Esophagus squamous epithelium (tissue), 5 donors: ENCODE results near the gene GXYLT1. TPM values are rescaled to one million over a fixed set of nuclear protein-coding genes. Genes with fewer than 3 reads are reported as not detected.

Source experiments
- DNase-seq: peaks from one replicate; lab custom pipeline; 2025; lab: John Stamatoyannopoulos, UW
- H3K27ac ChIP-seq, 4 donors: fragments of 200-600 bp; sonication (generic); one replicate each; pipeline ENCODE4 v1.5.1; 2016 to 2019; ENCODE audit warnings: mild to moderate bottlenecking in 1 of 4
- H3K27me3 ChIP-seq, 4 donors: fragments of 200-600 bp; sonication (generic); 1 replicate in 3 of 4; 2 replicates in 1 of 4; pipeline versions ENCODE4 v1.5.1 to v1.6.0; 2017 to 2021; ENCODE audit warnings: antibody characterized with exemption in 1 of 4
- H3K36me3 ChIP-seq, 3 donors: fragments of 200-600 bp; sonication (generic); one replicate each; pipeline ENCODE4 v1.5.1; 2016 to 2019
- H3K4me1 ChIP-seq, 3 donors: fragments of 200-600 bp; sonication (generic); one replicate each; pipeline ENCODE4 v1.5.1; 2017 to 2019
- H3K4me3 ChIP-seq, 4 donors: fragments of 200-600 bp; sonication (generic); 1 replicate in 3 of 4; 2 replicates in 1 of 4; pipeline ENCODE4 v1.5.1; 2016 to 2019; ENCODE audit warnings: mild to moderate bottlenecking in 2 of 4, moderate library complexity in 1 of 4
- H3K9me3 ChIP-seq, 3 donors: fragments of 200-600 bp; sonication (generic); one replicate each; pipeline ENCODE4 v1.5.1; 2016 to 2019
- CTCF ChIP-seq, 6 experiments: fragments of 450-650 bp in 4 of 6; fragments of 200-600 bp in 2 of 6; sonication (generic) in 2 of 6; IDR thresholded peaks; one replicate each; pipeline ENCODE4 v1.5.1; 2016 to 2019; ENCODE audit warnings: antibody characterized with exemption in 6 of 6, mild to moderate bottlenecking in 4 of 6, moderate library complexity in 4 of 6
- POLR2A ChIP-seq, 4 donors: fragments of 450-650 bp; IDR thresholded peaks; one replicate each; pipeline ENCODE4 v1.6.1; 2017; ENCODE audit warnings: antibody characterized with exemption in 4 of 4, mild to moderate bottlenecking in 4 of 4, moderate library complexity in 3 of 4
- WGBS, 2 donors: methylation state at CpG; one replicate each; pipeline ENCODE4 v1.1.5; 2018; 5-methylcytosine and 5-hydroxymethylcytosine counted together
- intact Hi-C: fragments of 100-400 bp; cut with DNase I; formaldehyde crosslinking; loops from one replicate; pipeline ENCODE4 v1.15.0; 2022
- total RNA-seq, 4 donors: library from RNA; depleted of rRNA; stranded (reverse); fragments of >200 nt; gene quantifications; one replicate each; pipeline ENCODE4 v1.1.0, GENCODE V29; 2016
- donor health status: DM: yes; HTN: yes; CAD: no.

The GXYLT1 gene
- total RNA-seq, 4 donors from 2014 or later = 6.8 to 14.1 (median 7.4) TPM

- DNase-seq = no peak
- intact Hi-C loops = no loop called here
Measured at GRCh38 chr12:42140901-42141300, 3.8 kb downstream of the GXYLT1 start.

GRCh38 chr12:42135259-42135814 is 9.3 kb downstream of the GXYLT1 start:
- TF ChIP-seq POLR2A (IDR thresholded peaks at IDR 0.05) (no peak), CTCF (IDR thresholded peaks at IDR 0.05) (no peak)
- Histone ChIP-seq H3K4me3 (no peak overlapping the region), H3K27me3 (no peaks in the 10 kb centered on the region), H3K4me1 (peaks cover 5 to 46% (median 18%) of the 10 kb centered on the region in 3 donors), H3K36me3 (no peaks in the 10 kb centered on the region), H3K27ac (no peak overlapping the region), H3K9me3 (no peaks in the 10 kb centered on the region)
- 53 to 65% methylated on average over 3 of the region's 3 CpGs for WGBS, 2 donors
- no peak for DNase-seq
- intact Hi-C loops = no loop called here

More at GRCh38 chr12:42140901-42141300, 3.8 kb downstream of the GXYLT1 start:
- H3K4me1 ChIP-seq = peaks cover 7 to 56% (median 17%) of the 10 kb centered on the region in 3 donors
- no peak overlapping the region for H3K4me3 ChIP-seq
- no peaks in the 10 kb centered on the region for H3K27me3 ChIP-seq
- H3K9me3 ChIP-seq = no peaks in the 10 kb centered on the region
- no peaks in the 10 kb centered on the region for H3K36me3 ChIP-seq
- 58 to 65% methylated on average over 3 of the region's 3 CpGs for WGBS, 2 donors
- no peak overlapping the region for H3K27ac ChIP-seq
- TF ChIP-seq POLR2A (IDR thresholded peaks at IDR 0.05) (no peak), CTCF (IDR thresholded peaks at IDR 0.05) (no peak)

GRCh38 chr12:42130672-42131402 is 13.8 kb downstream of the GXYLT1 start:
- Histone ChIP-seq H3K36me3 (no peaks in the 10 kb centered on the region), H3K27ac (peak overlapping the region in 3 of 4 donors; percentile 29 to 56 (median 36)), H3K4me1 (peaks cover 5 to 50% (median 18%) of the 10 kb centered on the region in 3 donors), H3K9me3 (no peaks in the 10 kb centered on the region), H3K4me3 (no peak overlapping the region), H3K27me3 (no peaks in the 10 kb centered on the region)
- 29 to 32% methylated on average over 4 of the region's 4 CpGs for WGBS, 2 donors
- intact Hi-C loops = no loop called here
- no peak for TF ChIP-seq CTCF (IDR thresholded peaks at IDR 0.05)
- TF ChIP-seq POLR2A (IDR thresholded peaks at IDR 0.05) = no peak
- no peak for DNase-seq

GRCh38 chr12:42129595-42130204 is 15.0 kb downstream of the GXYLT1 start:
- no peaks in the 10 kb centered on the region for H3K36me3 ChIP-seq
- 41 to 42% methylated on average over 4 of the region's 4 CpGs for WGBS, 2 donors
- no peak overlapping the region for H3K27ac ChIP-seq
- DNase-seq = no peak
- no peak overlapping the region for H3K4me3 ChIP-seq
- no peaks in the 10 kb centered on the region for H3K27me3 ChIP-seq
- intact Hi-C loops = loop anchor here (5.0 kb wide), 1 partner anchor 203 kb away; no protein-coding TSS in a partner anchor
- no peaks in the 10 kb centered on the region for H3K9me3 ChIP-seq
- peak; percentile 44 to 87 (median 74) for TF ChIP-seq CTCF (IDR thresholded peaks at IDR 0.05)
- TF ChIP-seq POLR2A (IDR thresholded peaks at IDR 0.05) = no peak
- peaks cover 9 to 50% (median 13%) of the 10 kb centered on the region in 3 donors for H3K4me1 ChIP-seq

GRCh38 chr12:42128888-42129287 is 15.8 kb downstream of the GXYLT1 start:
- WGBS, 2 donors = 94% methylated on average over 6 of the region's 6 CpGs
- no peak for TF ChIP-seq POLR2A (IDR thresholded peaks at IDR 0.05)
- no peak for TF ChIP-seq CTCF (IDR thresholded peaks at IDR 0.05)
- no peak overlapping the region for H3K27ac ChIP-seq
- no peaks in the 10 kb centered on the region for H3K27me3 ChIP-seq
- H3K4me1 ChIP-seq = peaks cover 9 to 47% (median 13%) of the 10 kb centered on the region in 3 donors
- H3K36me3 ChIP-seq = no peaks in the 10 kb centered on the region
- DNase-seq = no peak
- H3K4me3 ChIP-seq = no peak overlapping the region
- no peaks in the 10 kb centered on the region for H3K9me3 ChIP-seq
- intact Hi-C loops = loop anchor here (5.0 kb wide), 1 partner anchor 203 kb away; no protein-coding TSS in a partner anchor
